Ovary (tissue), 9 donors: Measurements from ENCODE around the gene KCNG2. TPM values are rescaled to one million over a fixed set of nuclear protein-coding genes. Genes with fewer than 3 reads are reported as not detected.

ENCODE experiments used
- DNase-seq, 5 donors: peaks; one replicate each; pipeline ENCODE4 v3.0.0-alpha.2; 2019 to 2020
- H3K27ac ChIP-seq, 2 donors: fragments of 200-600 bp; one replicate each; pipeline versions ENCODE4 v1.5.1 to v1.8.0; 2019 to 2022
- H3K27me3 ChIP-seq: fragments of 200-600 bp; one replicate; pipeline ENCODE4 v1.8.0; 2022
- H3K36me3 ChIP-seq: fragments of 200-600 bp; sonication (generic); one replicate; pipeline ENCODE4 v1.5.1; 2019
- H3K4me1 ChIP-seq: one replicate; pipeline ENCODE4 v1.8.1; 2013; ENCODE audit warnings: mild to moderate bottlenecking, moderate library complexity; ENCODE audit not compliant: insufficient read depth
- H3K4me3 ChIP-seq: fragments of 200-600 bp; sonication (generic); one replicate; pipeline ENCODE4 v1.5.1; 2017
- H3K9me3 ChIP-seq, 2 donors: fragments of 200-600 bp in 1 of 2; sonication (generic) in 1 of 2; one replicate each; pipeline versions ENCODE4 v1.5.1 to v1.8.1; 2013 to 2019; ENCODE audit warnings: mild to moderate bottlenecking in 1 of 2, moderate library complexity in 1 of 2
- EP300 ChIP-seq: sonication (generic); formaldehyde crosslinking; IDR thresholded peaks from one replicate; pipeline ENCODE4 v1.6.1; 2017; ENCODE audit warnings: antibody characterized with exemption
- POLR2A ChIP-seq: fragments of 450-650 bp; IDR thresholded peaks from one replicate; pipeline ENCODE4 v1.6.1; 2017; ENCODE audit warnings: antibody characterized with exemption, mild to moderate bottlenecking, moderate library complexity
- WGBS, 3 donors: extraction: QIAGEN DNeasy Blood & Tissue Kit in 1 of 3; methylation state at CpG; one replicate each; pipeline versions ENCODE4 v1.1.5 to v1.1.7; 2013 to 2017; 5-methylcytosine and 5-hydroxymethylcytosine counted together
- intact Hi-C, 4 donors: fragments of 100-400 bp; cut with DNase I; formaldehyde crosslinking; loops; one replicate each; pipeline versions ENCODE4 v1.11.0 to v1.15.1; 2022 to 2023
- polyA plus RNA-seq, 2 donors: library from polyadenylated mRNA; stranded (reverse); fragments of 200-250 nt in 1 of 2; fragments of 350-450 nt in 1 of 2; fragmentation: Illumina TruSeq in 1 of 2; extraction: RNeasy Lipid Tissue Mini Kit (QIAGEN cat#74804) in 1 of 2; gene quantifications; one replicate each; pipeline ENCODE4 v1.2.3, GENCODE V29; 2013 to 2014
- total RNA-seq, 7 donors: library from RNA; depleted of rRNA in 2 of 7; stranded (reverse); fragments of >200 nt in 2 of 7; fragmentation: NEBNext Ultra II Directional in 3 of 7; extraction: Animal tissue kit (Norgen Biotek cat#: 25700) in 3 of 7; gene quantifications; one replicate each; pipeline versions ENCODE4 v1.1.0 to v1.2.4, GENCODE V29; 2016 to 2023
- TF ChIP-seq, protein P1 (sequence below), 3 donors: fragments of 450-650 bp in 2 of 3; fragments of 200-600 bp in 1 of 3; IDR thresholded peaks; one replicate each; pipeline versions ENCODE4 v1.5.1 to v1.8.0; 2016 to 2022; ENCODE audit warnings: antibody characterized with exemption in 3 of 3, mild to moderate bottlenecking in 1 of 3
- donor health status: DM: no; HTN: no; CAD: no; lungs with moderate emphysema.
- donor health status: DM: no; HTN: no; CAD: no.
- donor health status: Bipolar disorder and iron deficiency.
- donor health status: DM: yes; HTN: yes; CAD: no.
- donor health status: DM: no; HTN: no; CAD: no.
- donor health status: DM: yes; HTN: yes; CAD: no.

KCNG2 gene
- total and polyA plus RNA-seq, 9 donors = 0.10 to 0.80 (median 0.21) TPM; not detected in 3

DNA sequence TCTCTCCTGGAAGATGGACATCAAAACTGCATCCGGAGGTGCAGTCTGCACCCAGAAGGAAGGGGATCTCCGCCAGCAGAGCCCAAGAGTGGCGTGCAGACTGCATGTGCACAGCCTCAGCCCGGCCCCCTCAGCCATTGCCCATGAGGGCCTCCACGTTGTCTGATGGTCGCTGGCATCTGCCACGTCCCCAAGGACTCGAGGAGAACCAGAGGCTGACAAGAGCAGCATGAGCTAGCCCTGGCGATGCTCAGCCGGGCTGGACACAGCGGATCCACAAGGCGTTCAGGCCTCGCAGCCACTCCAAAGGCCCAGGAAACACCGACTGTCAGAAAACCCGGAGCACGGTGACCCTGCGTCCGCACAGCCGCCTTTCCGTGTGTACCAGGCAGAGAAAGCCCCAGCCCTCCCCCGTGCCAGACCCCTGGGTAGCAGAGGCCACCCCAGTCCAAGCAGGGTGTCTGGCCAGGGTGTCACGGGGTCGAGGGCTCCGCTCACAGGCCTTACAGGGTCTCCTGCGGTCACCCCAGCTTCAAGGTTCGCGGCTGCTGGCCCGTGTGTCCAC, 105.4 kb downstream of the KCNG2 start:
- Histone ChIP-seq H3K4me3 (no peak overlapping the region), H3K4me1 (peaks cover 4% of the 10 kb centered on the region), H3K27me3 (no peaks in the 10 kb centered on the region), H3K36me3 (no peaks in the 10 kb centered on the region), H3K27ac (no peak overlapping the region), H3K9me3 (no peaks in the 10 kb centered on the region)
- no peak for TF ChIP-seq EP300
- TF ChIP-seq, protein P1, sequence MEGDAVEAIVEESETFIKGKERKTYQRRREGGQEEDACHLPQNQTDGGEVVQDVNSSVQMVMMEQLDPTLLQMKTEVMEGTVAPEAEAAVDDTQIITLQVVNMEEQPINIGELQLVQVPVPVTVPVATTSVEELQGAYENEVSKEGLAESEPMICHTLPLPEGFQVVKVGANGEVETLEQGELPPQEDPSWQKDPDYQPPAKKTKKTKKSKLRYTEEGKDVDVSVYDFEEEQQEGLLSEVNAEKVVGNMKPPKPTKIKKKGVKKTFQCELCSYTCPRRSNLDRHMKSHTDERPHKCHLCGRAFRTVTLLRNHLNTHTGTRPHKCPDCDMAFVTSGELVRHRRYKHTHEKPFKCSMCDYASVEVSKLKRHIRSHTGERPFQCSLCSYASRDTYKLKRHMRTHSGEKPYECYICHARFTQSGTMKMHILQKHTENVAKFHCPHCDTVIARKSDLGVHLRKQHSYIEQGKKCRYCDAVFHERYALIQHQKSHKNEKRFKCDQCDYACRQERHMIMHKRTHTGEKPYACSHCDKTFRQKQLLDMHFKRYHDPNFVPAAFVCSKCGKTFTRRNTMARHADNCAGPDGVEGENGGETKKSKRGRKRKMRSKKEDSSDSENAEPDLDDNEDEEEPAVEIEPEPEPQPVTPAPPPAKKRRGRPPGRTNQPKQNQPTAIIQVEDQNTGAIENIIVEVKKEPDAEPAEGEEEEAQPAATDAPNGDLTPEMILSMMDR (IDR thresholded peaks at IDR 0.05) = no peak
- TF ChIP-seq POLR2A = no peak
- WGBS, 3 donors = 92 to 96% (median 95%) methylated on average over 24 to 28 of the region's 28 CpGs
- intact Hi-C loops = no loop called here
- DNase-seq = peak in 2 of 5 donors; percentile 18 to 28

DNA sequence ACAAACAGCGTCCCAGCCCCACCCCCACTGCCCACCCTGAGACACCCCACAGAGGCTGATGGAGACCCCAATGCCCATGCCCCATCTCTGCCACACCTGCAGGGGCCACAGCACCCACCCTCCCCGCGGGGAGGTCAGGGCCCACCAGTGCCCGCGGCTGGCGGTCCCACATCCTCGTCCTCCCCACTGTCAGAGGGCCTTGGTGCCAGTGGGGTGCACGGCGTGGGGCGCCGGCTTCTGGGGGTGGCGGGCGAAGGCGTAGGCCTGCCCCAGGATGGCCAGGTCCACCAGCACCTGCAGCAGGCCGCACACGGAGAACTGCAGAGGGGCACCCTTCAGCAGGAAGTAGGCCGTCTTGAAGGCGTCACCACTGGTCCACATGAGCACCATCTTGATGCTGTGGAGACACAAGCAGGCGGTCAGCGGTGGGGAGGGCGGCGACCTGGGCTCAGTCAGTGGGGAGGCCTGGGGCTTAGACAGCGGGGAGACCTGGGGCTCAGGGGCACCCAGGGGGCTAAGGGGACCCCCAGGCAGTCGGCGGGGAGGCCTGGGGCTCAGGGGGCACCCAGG, 106.1 kb downstream of the KCNG2 start:
- TF ChIP-seq EP300 (no peak), POLR2A (no peak)
- TF ChIP-seq, protein P1 (IDR thresholded peaks at IDR 0.05) = no peak
- Histone ChIP-seq H3K4me1 (peaks cover 4% of the 10 kb centered on the region), H3K27me3 (no peaks in the 10 kb centered on the region), H3K27ac (no peak overlapping the region), H3K9me3 (no peaks in the 10 kb centered on the region), H3K36me3 (no peaks in the 10 kb centered on the region), H3K4me3 (no peak overlapping the region)
- peak in 2 of 5 donors; percentile 12 to 26 for DNase-seq
- intact Hi-C loops = no loop called here
- 94 to 99% (median 97%) methylated on average over 25 of the region's 25 CpGs for WGBS, 3 donors

DNA sequence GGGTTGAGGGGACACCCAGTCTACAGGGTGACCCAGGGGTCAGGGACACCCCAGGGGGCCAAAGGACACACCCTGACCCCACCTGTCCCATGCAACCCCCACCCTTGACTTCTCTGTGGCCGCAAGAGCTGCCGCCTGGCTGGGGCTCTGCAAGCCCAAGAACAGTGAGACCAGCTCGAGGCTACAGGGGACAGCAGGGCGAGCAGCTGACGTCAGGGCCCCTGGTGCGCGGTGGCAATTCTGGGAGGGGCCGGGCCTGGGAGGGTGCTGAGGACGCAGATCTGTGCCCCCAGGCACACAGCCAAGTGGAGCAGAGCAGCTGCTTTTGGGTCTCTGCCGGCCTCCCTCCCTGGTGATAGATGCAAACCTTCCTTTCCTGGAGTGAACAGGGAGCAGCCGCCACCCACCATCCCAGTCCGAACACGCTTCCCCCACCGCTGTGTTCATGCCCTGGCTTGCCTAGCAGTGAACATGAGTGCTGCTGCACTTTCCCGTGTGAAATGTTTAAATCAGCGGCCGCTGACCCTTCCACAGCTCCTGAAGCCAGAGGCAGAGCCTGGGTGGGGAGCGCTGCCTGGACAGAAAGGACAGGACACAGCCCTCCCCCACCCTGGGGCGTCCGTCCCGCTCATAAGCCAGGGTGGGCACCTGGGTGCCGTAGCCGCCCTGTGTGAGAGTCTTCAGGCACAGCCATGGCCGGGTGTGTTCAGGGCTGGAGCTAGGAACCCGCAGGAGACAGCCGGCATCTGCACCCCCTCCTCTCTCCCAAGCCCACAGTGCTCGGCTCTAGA, 106.8 kb downstream of the KCNG2 start:
- Histone ChIP-seq H3K4me1 (peaks cover 4% of the 10 kb centered on the region), H3K4me3 (no peak overlapping the region), H3K9me3 (no peaks in the 10 kb centered on the region), H3K27ac (no peak overlapping the region), H3K36me3 (no peaks in the 10 kb centered on the region), H3K27me3 (no peaks in the 10 kb centered on the region)
- DNase-seq = peak in 1 of 5 donors; percentile 27
- intact Hi-C loops = no loop called here
- WGBS, 3 donors = 89 to 94% (median 91%) methylated on average over 22 to 27 of the region's 27 CpGs
- TF ChIP-seq EP300 (no peak), POLR2A (no peak)
- TF ChIP-seq, protein P1 (IDR thresholded peaks at IDR 0.05) = no peak

DNA sequence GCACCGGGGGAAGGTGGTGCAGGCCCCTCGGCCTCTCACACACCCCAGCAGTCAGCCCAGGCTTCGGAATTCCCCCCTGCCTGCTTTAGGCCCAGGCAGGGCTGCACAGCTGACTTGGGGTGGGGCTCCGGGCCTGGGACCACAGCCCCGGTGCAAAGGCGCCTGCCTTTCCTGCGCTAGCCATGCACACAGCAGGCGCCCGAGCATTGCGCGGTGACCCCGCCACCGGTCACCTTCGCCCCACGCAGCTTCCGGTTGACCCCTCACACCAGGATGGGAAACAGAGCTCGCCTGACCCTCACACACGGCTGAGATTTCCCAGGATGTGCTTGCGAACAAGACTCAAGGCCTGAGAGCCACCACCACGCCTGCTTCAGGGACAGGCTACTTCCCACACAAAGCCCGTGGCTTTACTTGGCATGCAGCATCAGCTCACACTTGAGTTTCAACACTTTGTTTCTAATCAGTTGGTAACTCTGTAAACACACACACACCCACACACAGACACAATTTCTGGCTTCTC, 107.7 kb downstream of the KCNG2 start:
- Histone ChIP-seq H3K27ac (no peak overlapping the region), H3K9me3 (no peaks in the 10 kb centered on the region), H3K4me3 (no peak overlapping the region), H3K27me3 (no peaks in the 10 kb centered on the region), H3K36me3 (no peaks in the 10 kb centered on the region), H3K4me1 (peaks cover 4% of the 10 kb centered on the region)
- DNase-seq = peak in 1 of 5 donors; percentile 47
- 70 to 80% (median 72%) methylated on average over 21 of the region's 21 CpGs for WGBS, 3 donors
- no peak for TF ChIP-seq POLR2A
- TF ChIP-seq EP300 = no peak
- TF ChIP-seq, protein P1 (IDR thresholded peaks at IDR 0.05) = no peak
- intact Hi-C loops = no loop called here
